ENCODE results near the gene SMIM17. TPM values are rescaled to one million over a fixed set of nuclear protein-coding genes. Genes with fewer than 3 reads are reported as not detected.

Gene SMIM17
- polyA plus RNA-seq, 1 of the 3 experiments (the other 2 are of a cell fraction) = 0.05 TPM

- 0% methylated on average over 1 of the region's 1 CpG for WGBS (ENCODE audit: low lambda C conversion rate)
- Histone ChIP-seq H3K4me2 (no peak overlapping the region), H3K4me1 (ENCODE audit: control insufficient read depth in 1 of 2, insufficient read depth in 2 of 2, low read depth in 1 of 2, low read length in 1 of 2) (no peaks in the 10 kb centered on the region), H3F3A (replicated peaks; ENCODE audit: insufficient read depth) (no peaks in the 10 kb centered on the region), H3K9ac (no peak overlapping the region), H3K9me3 (peaks cover 9% of the 10 kb centered on the region), H2AFZ (ENCODE audit: low read depth) (no peak overlapping the region), H3K27ac (ENCODE audit: low read depth in 2 of 2, low read length in 1 of 2) (no peak overlapping the region), H3K27me3 (ENCODE audit: insufficient read depth) (no peaks in the 10 kb centered on the region), H3K79me2 (ENCODE audit: insufficient read depth) (no peaks in the 10 kb centered on the region), H3K36me3 (replicated peaks in 1 of 2; ENCODE audit: control insufficient read depth in 1 of 2, insufficient read depth in 2 of 2, low read length in 1 of 2) (no peaks in the 10 kb centered on the region), H4K20me1 (ENCODE audit: insufficient read depth) (no peaks in the 10 kb centered on the region), H3K9me2 (no peaks in the 10 kb centered on the region), H3K4me3 (ENCODE audit: low read depth in 2 of 2, low read length in 1 of 2) (no peak overlapping the region)
- TF ChIP-seq REST (IDR thresholded peaks at IDR 0.05; ENCODE audit: low read depth, low read length) (no peak), RAD21 (IDR thresholded peaks at IDR 0.05; ENCODE audit: low read length) (no peak), TAF1 (IDR thresholded peaks at IDR 0.05; ENCODE audit: borderline replicate concordance, low read depth, low read length) (no peak), MXI1 (IDR thresholded peaks at IDR 0.05; ENCODE audit: low read depth, low read length) (no peak), ZBTB33 (IDR thresholded peaks at IDR 0.05; ENCODE audit: borderline replicate concordance, low read depth) (no peak), MEF2A (IDR thresholded peaks at IDR 0.05; ENCODE audit: borderline replicate concordance, low read depth) (no peak), USF2 (IDR thresholded peaks at IDR 0.05; ENCODE audit: borderline replicate concordance, low read depth, low read length) (no peak)
- POLR2A ChIA-PET = no interaction called here
- CTCF ChIA-PET = interaction anchor here (1.3 kb wide), 1 partner anchor 397 kb away, joined by 3 read pairs; no protein-coding TSS in a partner anchor
- no peak for DNase-seq
These were observed 58.9 kb downstream of the SMIM17 start for GRCh38 chr19:56701895-56702294.

GRCh38 chr19:56705939-56706338 is 63.0 kb downstream of the SMIM17 start:
- Histone ChIP-seq H3K36me3 (replicated peaks in 1 of 2; ENCODE audit: control insufficient read depth in 1 of 2, insufficient read depth in 2 of 2, low read length in 1 of 2) (no peaks in the 10 kb centered on the region), H3K27ac (ENCODE audit: low read depth in 2 of 2, low read length in 1 of 2) (no peak overlapping the region), H3K4me2 (no peak overlapping the region), H3K9me3 (peaks cover 9% of the 10 kb centered on the region), H3K9ac (no peak overlapping the region), H4K20me1 (ENCODE audit: insufficient read depth) (no peaks in the 10 kb centered on the region), H3K9me2 (no peaks in the 10 kb centered on the region), H3K79me2 (ENCODE audit: insufficient read depth) (no peaks in the 10 kb centered on the region), H2AFZ (ENCODE audit: low read depth) (no peak overlapping the region), H3K4me1 (ENCODE audit: control insufficient read depth in 1 of 2, insufficient read depth in 2 of 2, low read depth in 1 of 2, low read length in 1 of 2) (no peaks in the 10 kb centered on the region), H3K4me3 (ENCODE audit: low read depth in 2 of 2, low read length in 1 of 2) (no peak overlapping the region), H3K27me3 (ENCODE audit: insufficient read depth) (no peaks in the 10 kb centered on the region), H3F3A (replicated peaks; ENCODE audit: insufficient read depth) (no peaks in the 10 kb centered on the region)
- no peak for DNase-seq
- 31% methylated on average over 1 of the region's 1 CpG for WGBS (ENCODE audit: low lambda C conversion rate)
- ChIA-PET CTCF (no interaction called here), POLR2A (no interaction called here)
- TF ChIP-seq IRF3 (IDR thresholded peaks at IDR 0.05; ENCODE audit: low read depth, low read length) (no peak), REST (IDR thresholded peaks at IDR 0.05; ENCODE audit: low read depth, low read length) (peak; percentile 80)

All from SK-N-SH (cell line).